ENCODE results near the gene LYRM4.
A peak's percentile ranks its signal among the peaks of the same experiment; 100 is the strongest.

Gene LYRM4

DNA sequence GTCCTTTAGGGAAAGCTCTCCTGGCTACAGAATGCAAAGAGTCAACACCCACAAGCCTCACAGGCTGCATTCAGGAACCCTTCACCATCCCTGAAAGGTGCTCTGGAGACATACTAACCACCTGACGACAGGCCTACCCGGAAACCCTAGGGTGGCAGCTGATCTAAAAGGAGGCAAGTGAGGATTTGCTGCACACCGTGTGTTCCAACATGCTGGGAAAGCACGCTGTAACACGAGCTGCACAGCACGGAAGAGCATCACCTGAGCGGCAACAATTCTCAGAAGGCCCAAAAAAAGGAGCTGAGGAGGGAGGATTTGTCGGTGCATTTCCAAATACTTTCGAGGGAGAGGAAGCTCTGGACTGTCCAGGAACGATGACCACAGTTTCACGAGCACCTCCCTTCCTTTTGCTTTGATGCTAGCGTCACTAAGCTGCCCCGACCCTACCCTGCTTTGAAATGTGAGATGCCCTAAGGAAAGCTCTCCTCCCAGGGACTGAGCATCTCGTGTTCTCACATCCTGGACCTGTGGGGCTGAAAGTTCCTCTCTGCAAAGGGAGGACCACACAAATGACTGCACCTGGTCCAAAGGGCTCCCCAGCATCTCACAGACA, 88.6 kb downstream of the LYRM4 start:
- DNase-seq, result no peak

DNA sequence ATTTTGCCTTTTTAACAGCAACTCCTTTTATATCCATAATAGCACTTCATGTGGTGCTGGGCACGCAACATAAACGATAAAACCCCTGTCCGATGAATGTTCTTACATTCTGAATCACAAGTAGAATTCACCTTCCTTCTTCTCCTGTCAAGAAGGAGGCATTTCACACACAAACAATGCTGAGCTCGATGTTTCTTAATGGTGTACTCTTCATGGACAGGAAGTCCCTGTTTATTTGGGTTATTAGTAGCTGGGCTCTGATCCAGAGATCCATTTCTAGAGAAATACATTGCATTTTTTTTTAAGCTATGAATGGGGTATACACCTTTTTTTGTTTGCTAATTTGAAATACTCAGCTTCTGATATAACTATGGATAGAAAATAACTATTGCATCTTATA, 93.2 kb downstream of the LYRM4 start:
- DNase-seq, result no peak

DNA sequence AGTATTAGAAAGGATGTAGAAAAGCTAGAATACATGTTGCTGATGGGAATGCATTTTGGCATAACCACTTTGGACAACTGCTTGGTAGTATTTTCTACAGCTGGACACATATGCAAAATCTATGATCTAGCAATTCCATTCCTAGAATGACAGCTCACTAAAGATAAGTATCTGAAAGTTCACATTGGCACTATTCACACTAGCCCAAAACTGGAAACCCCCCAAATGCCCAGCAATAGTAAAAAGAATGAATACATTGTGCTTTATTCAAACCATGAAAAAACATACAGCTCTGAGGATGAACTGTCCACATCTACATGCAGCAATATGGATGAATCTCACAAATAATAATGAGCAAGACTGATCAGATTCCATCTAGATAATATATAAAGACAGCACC, 96.7 kb downstream of the LYRM4 start:
- no peak for DNase-seq

DNA sequence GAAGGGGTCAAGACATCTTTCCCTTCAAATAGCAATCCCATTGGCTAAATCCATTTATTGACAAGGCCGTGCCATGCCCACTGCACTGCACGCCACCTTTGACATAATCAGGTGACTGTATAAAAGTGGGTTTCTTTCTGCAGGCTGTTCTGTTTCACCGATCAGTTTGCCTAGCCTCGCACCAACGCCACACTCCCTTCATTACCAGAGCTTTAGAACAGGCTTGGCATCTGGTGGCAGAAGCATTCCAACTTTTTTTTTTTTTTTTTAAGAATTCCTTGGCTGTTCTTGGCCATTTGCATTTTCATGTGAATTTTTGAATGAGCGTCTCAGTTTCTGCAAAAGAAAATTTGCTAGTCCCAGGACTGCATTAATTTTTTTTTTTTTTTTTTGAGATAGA, 97.5 kb downstream of the LYRM4 start:
- no peak for DNase-seq

DNA sequence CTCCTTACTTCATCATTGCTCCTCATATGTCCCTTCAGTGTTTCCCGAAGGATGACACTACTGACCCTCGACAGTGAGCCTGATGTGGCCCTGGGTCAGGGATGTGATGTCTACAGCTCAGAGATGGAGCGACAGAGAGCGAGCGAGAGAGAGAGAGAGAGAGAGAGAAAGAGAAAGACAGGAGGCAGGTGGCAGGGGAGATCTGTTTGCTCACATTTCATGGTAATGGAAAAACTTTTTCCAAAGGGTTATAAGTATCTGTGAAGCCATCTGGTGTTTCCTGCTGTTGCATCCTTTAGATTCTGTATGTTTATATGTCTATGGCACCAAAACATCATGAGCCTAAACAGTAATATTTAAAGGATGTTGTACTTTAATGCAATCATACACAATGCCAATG, 98.4 kb downstream of the LYRM4 start:
- no peak for DNase-seq

DNA sequence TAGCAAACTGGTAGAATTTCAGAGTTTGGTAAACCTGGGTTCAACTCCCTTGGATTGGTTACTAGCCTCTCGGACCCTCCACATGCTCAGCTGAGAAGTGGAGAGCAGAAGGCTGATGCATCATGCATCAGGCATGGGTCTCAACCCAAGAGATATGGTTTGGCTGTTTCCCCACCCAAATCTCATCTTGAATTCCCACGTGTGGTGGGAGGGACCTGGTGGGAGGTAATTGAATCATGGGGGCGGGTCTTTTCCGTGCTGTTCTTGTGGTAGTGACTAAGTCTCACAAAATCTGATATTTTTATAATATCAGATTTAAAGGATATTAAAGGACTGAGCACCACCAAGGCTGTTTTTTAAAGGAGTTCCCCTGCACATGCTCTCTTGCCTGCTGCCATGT, 100.5 kb downstream of the LYRM4 start:
- no peak for DNase-seq

DNA sequence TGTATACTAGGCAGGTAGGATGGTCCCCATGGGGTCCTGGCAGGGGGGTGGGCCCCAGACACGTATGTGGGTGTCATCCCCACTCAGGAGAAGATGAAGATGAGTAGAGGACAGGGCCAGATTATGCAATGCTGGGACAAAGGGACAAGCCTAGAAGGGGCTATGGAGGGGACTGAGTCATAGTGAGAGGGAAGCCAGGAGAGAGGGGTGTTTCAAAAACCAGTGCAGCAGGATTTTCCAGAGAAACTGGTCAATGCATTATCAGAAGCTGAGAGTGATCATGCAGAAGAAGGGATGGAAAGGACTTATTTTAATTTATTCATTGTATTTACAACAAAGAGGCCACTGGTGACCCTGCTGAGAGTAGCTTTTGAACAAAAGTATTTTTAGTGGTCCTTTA, 101.6 kb downstream of the LYRM4 start:
- no peak for DNase-seq

DNA sequence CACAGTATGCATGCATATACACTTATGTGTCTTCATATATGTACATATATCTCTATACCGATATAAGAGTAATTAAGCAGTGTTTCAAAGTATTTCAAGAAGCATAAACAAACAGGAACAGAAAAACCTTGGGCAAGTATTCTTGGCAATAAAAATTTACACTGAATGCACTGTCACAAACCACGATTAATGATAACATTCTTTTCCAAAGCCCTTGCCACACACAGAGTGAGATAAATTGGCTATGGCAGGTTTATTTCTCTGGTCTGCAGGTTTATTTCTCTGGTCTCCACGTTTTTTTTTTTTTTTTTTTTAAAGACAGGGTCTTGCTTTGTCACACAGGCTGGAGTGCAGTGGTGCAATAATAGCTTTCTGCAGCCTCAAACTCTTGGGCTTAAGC, 102.6 kb downstream of the LYRM4 start:
- DNase-seq, result no peak

DNA sequence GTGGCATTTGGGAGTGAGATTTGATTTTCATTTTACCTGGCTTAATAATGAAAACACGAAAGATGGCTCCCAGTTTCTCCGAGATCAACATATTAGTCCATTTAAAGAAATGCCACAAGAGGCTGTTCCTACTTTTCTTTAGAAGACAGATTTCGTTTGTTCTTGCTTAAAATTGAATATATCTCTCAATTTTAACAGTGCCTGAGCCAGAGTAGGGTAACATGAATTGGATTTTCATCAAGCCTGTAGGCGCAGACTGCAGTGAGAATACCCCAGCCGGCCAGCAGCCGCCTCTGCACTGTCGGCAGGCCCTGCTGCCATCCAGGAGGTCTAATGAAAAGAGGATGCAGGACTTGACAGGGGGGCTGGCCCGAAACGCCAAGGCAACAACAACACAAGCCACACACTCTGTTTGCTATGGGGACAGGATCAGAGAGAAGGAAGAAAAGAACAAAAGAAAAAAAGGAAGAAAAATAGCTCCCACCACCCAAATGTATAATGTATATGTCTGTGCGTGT, 103.1 kb downstream of the LYRM4 start:
- DNase-seq, result no peak

DNA sequence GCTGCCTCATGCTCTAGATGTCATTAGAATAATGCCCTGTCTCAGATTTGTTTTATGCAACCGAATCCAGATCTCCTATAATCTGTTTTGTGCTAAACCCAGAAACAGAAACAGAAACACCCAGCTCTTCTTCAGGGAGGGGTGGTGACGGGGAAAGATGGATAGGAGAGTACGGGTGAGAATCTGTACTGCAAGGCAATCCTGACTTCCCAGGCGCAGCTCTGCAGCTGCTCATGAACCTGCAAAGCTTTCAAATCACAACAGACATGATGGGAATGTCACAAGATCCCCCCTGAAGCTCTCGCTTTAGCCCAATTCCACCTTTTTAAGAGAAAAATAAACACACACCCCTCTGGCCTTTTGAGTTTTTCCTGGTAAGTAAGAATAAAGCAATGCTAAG, 104.1 kb downstream of the LYRM4 start:
- no peak for DNase-seq

DNA sequence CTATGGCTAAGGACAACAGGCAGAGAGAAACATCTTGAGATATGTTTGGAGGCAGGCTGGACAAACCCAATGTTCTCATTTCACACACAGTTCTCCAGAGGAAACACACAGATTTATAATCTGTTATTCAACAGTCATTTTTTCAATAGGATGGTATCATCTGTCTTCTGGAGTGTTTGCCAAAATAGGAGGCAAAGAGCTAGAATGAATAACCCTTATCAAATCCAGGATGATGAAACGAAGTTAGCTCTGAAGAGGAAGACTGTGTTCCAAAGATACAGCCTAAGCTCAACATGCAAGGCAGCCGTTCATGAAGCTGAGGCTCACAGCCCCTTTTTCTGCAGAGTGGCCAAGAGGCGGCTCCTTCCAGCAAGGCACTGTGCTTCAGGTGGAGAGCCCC, 104.8 kb downstream of the LYRM4 start:
- DNase-seq, result no peak

DNA sequence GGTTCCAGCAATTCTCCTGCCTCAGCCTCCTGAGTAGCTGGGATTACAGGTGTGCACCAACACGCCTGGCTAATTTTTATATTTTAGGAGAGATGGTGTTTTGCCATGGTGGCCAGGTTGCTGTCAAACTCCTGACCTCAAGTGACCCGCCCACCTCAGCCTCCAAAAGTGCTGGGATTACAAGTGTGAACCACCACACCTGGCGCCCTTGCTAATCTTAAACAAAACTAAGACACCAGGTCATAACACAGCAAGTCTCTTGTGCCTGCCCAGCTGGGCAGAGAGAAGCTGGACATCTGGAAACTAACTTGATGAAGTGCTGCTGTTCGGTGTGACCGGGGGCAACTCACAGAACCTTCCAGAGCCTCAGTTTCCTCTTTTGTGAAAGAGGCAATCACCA, 107.6 kb downstream of the LYRM4 start:
- no peak for DNase-seq

DNA sequence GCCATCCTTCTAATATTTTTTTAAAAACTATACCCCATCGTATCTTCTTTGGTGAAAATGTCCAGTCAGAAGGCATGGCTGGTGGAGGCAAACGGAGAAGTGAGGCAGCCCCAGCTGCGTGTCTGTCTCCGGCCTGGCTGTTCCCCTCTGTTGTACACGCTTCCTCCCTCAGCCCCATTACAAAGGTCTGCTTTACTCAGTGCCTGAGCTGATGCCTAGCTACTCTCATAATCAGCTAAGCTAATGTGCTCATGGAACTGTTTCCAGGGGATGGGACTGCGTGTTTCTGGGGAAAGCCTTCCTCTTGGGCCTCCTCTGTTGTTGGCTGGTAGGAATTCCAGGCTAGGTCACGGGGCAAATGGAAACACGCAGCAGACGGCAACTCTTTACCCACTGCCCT, 108.3 kb downstream of the LYRM4 start:
- DNase-seq, result no peak

DNA sequence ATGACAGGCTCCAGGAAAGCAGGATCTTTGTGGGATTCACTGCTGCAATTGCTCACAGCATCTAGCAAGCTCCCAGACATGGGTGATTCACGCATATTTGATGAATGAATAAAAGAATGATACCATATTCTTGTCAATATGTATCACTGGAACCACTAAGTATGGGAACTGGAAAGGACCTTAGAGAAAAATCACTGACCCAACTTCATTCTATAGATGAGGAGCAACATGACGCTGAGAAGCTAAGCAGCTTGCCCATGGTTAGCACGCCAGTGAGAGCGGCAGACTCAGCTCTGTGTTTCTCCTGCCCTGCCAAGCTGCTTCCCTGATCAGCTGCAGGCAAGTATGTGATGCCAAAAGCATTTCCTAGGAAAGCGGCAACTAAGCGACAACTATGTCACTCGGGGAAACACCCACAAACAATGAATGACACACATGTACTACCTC, 108.8 kb downstream of the LYRM4 start:
- DNase-seq, result no peak

DNA sequence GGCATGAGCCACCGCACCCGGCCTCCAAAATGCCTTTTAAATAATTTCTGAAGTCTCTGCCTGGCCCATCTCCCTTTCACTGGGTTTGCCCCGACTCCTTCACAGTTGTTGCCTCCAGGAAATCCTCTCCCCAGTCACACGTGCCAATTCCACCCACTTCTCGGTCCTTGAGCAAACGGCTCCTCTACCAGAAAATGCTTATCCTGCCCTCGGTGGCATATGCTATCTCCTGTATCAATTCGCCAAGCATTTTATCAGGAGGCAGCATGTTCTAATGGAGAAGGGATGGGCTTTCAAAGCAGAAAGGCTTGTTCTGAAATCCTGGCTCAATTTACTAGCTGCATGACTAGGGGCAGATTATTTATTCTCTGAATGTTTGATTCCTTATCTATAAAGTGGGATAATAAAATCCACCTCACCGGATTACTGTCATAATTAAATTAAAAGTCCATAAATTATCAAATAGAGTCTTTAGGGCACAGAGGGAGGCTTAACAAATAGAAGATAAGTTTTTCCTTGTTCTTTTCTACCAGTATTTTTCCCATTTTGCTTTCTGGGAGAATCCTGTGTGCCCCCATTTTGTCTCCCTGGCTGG, 109.3 kb downstream of the LYRM4 start:
- no peak for DNase-seq

DNA sequence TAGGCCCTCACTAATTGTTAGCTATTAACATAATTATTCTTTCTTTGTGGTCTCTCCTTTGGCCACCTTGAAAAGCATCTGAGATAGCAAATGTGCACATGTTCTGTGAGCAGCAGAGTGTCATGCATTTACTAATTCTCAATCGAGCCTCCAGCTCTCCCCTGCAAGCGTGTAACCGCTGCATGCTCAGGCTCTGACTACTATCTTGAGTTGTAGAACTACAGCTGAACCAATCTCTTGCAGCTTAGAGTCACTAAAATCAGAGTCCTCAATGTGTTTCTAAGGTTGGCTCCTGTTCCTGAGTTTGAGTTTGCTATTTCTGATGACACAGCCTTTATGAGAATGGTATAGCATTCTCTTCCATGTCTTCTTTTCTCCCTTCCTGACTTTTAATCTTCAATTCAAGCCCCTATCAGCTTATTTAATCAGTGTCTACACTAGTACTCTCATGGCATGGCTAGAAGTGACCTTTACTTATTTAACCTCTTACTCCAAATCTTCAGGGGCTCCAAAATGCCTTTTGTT, 110.1 kb downstream of the LYRM4 start:
- no peak for DNase-seq

DNA sequence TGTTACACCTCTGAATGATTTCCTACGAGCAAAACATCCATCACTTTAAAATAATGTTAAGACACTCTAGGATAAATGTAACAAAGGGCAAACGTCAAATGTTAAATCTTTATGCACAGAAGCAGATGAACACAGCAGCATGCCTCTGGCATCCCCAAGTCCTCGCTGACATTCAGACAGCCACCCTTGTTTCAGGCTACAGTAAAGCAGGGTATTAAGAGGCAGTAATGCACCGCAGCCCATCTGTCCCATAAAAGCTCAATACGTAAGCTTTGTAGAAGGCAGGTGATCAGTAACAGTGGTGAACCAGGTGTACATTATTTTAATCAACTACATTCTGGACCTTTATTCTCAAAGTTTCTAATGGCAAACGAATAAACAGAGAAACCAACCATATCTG, 110.9 kb downstream of the LYRM4 start:
- DNase-seq, result no peak

DNA sequence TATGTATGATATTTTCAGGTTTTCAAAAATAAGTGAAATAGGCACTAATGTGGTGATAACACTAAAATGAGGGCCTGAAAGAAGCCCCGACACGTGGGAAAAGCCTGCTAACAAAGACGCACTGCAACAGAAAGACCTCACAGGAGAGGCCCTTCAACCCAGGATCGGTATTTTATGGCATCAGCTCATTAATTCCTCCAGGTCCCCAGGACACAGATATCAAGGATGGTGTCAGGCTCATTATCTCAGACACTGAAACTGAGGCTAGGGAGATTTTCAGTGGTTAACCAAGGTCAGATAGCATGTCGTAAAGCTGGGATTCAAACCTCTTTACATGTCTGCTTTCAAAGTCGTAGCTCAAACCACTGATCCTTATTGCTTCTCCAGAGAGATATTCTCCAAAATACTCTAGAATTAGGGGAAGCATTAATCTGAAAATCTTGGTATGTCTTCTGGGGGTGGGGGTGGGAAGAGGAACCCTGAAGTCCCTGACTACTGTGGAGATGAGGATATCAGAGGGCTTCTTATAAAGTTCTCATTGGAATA, 111.5 kb downstream of the LYRM4 start:
- no peak for DNase-seq

DNA sequence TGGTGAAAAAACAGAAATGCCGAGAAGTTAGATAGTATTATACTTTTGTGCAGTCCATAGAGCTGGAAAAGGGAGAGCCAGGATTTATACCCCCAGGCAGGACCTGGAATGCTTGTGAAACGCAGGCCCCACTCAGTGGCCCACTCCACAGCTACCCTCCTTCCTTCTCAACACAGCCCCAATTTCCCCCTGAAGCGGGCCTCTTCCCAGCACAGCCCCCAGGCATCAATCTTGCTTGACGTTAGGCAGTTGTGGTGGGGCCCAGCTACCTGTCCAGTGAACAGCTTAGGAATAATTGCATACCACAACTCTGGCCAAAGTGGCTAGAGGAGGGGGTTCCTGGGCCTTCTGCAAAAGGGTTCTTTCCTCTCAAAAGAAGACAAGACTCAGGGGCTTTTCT, 114.4 kb downstream of the LYRM4 start:
- DNase-seq, result no peak

DNA sequence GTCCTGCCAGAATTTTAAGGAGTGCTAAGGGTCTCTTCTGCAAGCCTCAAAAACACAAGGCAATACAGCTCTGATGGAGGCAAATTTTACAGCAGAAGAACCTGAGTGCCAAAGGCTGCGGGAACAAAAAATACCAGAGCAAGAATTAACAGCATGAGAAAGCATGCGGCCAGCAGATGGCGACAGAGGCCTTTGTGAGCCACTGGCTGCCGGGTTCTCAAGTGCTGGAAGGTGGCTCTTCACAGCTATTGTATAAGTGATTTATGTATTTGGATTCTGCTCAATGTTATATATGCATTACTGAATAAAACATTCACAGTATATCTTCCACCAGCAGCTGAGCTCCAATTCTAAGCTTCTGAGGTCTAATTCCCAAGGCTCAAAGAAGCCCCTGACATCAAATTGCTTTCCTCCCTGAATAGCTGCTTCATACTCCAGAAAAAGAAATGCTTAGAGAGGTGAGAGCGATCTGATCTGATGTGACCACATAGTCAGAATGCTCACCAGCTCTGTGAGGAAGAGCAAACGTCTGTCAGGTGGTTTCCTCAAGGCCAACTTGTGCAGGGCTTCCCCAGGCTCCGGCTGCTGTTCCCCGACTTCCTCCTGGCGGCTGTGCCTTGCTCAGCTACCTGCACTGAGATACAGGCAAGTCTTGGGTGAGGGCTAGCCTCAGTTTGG, 117.0 kb downstream of the LYRM4 start:
- DNase-seq, result peak; percentile 72

DNA sequence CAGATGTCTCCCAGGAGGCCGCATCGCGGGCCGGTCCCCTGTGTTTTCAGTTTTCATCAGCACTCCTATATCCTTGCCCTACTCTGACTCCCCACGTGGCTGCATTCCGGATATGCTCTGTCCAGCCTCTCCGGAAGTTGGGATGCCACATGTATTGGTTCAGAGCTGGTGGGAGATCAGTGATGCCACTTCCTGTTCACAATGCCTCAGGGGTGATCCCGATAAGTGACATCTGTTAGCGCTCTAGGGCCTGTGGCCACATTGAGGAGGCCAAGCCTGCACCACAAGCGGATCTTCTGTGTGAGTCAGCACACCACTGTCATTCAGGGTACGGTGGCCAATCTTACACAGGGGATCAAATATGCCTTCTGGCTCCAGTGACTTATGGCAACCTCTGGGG, 117.8 kb downstream of the LYRM4 start:
- no peak for DNase-seq

DNA sequence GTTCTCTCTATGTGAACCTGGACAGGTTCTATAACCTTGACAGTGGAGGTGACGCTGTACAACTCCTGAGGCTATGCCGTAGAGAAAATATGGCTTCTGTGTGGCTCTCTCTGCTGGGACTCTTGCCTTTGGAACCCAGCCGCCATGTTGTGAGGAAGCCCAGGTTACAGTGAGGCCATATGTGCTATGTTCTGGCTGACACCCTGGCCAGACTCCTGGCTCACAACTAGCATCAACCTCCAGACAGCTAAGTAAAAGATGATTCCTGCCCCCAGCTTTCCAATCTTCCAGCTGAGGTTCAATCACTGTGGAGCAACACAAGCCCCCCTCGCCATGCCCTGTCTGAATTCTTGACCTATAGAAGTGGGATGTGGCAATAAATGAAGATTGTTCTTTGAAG, 118.6 kb downstream of the LYRM4 start:
- no peak for DNase-seq

DNA sequence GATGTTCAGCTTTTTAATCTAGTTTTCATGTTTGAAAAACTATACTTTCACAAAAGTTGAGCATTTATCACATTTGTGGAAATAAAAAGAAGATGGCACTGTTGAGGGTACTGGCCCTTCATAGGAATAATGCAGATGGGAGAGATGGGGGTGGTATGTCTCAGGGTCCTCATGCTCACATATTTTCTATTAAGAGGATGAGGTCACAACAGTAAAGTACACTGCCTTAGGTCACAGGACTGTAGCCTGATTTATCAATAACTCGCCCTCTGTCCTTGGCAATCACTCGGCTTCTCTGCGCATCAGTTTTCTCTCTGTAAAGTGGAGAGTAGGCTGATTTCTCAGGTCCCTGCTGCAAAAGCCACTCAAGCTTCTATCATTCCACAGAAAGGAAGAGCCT, 119.7 kb downstream of the LYRM4 start:
- no peak for DNase-seq
